ENCODE measurements around the gene CHCHD6. TPM values are rescaled to one million over a fixed set of nuclear protein-coding genes. Genes with fewer than 3 reads are reported as not detected.

CHCHD6 gene
- total RNA-seq, 4 donors from 2014 or later = 7.5 to 21.9 (median 16.3) TPM

DNA sequence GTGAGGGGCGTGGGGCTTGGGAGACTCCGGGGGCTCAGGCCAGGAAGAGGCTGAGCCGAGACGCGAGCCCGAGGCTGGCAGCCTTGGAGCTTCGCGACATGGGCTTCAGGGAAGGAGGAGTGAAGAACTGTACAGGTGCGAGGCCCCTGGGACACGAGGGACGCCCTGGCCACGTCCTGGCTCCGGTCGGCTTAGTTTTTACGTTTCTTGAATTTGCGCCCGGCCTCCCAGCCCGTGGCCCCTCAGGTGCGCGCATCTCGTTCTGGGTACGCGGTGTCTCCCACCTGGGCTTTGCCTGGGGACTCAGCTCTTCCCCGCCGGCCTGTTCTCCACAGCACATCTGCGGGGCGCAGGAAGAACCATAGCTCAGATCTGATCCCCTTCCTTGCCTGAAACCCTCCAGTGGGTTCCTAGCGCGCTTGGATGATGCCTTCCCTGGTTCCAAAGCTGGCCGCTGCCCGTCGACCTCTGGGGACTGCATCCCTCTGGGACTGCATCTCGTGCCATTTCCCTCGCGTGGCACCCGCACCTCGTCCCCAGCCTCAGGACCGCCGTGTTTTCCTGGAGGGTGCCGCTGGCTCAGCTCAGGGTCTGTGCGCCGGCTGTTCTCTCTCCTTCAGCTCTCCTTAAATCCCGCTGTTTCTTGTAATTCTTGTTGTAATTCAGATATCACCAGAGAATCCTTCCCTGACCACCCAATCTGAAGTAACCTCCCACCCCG is 614 bp downstream of the CHCHD6 start:
- H3K4me1 ChIP-seq = peaks cover 9 to 20% (median 10%) of the 10 kb centered on the region in 3 donors
- peak overlapping the region; percentile 69 to 91 (median 87) for H3K4me3 ChIP-seq
- intact Hi-C loops (cut with DNase I) = no loop called here
- WGBS, 2 donors = 13 to 35% methylated on average over 19 to 24 of the region's 44 CpGs
- peak overlapping the region in 3 of 4 donors; percentile 36 to 54 (median 36) for H3K27ac ChIP-seq
- TF ChIP-seq POLR2A (IDR thresholded peaks at IDR 0.05) = no peak
- TF ChIP-seq, protein P1, sequence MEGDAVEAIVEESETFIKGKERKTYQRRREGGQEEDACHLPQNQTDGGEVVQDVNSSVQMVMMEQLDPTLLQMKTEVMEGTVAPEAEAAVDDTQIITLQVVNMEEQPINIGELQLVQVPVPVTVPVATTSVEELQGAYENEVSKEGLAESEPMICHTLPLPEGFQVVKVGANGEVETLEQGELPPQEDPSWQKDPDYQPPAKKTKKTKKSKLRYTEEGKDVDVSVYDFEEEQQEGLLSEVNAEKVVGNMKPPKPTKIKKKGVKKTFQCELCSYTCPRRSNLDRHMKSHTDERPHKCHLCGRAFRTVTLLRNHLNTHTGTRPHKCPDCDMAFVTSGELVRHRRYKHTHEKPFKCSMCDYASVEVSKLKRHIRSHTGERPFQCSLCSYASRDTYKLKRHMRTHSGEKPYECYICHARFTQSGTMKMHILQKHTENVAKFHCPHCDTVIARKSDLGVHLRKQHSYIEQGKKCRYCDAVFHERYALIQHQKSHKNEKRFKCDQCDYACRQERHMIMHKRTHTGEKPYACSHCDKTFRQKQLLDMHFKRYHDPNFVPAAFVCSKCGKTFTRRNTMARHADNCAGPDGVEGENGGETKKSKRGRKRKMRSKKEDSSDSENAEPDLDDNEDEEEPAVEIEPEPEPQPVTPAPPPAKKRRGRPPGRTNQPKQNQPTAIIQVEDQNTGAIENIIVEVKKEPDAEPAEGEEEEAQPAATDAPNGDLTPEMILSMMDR (IDR thresholded peaks at IDR 0.05) = no peak
- peaks cover 0 to 10% (median 0%) of the 10 kb centered on the region in 4 donors for H3K27me3 ChIP-seq
- DNase-seq = no peak
- H3K9me3 ChIP-seq = no peaks in the 10 kb centered on the region
- no peaks in the 10 kb centered on the region for H3K36me3 ChIP-seq

DNA sequence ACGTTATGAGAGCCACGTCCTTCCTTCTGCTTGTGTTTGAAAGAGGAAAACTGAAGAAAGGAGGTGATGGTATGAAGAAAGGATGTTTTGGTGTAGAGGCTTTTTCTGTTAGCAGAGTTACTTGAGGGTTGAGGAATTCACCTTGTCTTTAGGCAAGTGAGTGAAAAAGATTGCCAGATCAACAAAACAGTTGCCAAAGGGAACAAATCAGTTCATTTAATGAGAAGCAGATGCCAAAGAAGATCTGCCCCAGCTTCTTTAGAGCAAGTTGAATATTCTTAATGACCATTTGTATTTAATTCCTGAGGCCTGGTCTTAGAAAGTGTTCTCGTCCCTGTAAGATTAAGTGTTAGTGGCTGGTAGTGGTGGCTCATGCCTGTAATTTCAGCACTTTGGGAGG is 2.6 kb downstream of the CHCHD6 start:
- Histone ChIP-seq H3K27me3 (no peaks in the 10 kb centered on the region), H3K9me3 (no peaks in the 10 kb centered on the region), H3K4me3 (no peak overlapping the region), H3K4me1 (peaks cover 9 to 20% (median 10%) of the 10 kb centered on the region in 3 donors), H3K36me3 (no peaks in the 10 kb centered on the region), H3K27ac (no peak overlapping the region)
- intact Hi-C loops (cut with DNase I) = no loop called here
- WGBS, 2 donors = 71 to 89% methylated on average over 3 of the region's 3 CpGs
- no peak for DNase-seq
- TF ChIP-seq, protein P1 (IDR thresholded peaks at IDR 0.05) = no peak
- no peak for TF ChIP-seq POLR2A (IDR thresholded peaks at IDR 0.05)

DNA sequence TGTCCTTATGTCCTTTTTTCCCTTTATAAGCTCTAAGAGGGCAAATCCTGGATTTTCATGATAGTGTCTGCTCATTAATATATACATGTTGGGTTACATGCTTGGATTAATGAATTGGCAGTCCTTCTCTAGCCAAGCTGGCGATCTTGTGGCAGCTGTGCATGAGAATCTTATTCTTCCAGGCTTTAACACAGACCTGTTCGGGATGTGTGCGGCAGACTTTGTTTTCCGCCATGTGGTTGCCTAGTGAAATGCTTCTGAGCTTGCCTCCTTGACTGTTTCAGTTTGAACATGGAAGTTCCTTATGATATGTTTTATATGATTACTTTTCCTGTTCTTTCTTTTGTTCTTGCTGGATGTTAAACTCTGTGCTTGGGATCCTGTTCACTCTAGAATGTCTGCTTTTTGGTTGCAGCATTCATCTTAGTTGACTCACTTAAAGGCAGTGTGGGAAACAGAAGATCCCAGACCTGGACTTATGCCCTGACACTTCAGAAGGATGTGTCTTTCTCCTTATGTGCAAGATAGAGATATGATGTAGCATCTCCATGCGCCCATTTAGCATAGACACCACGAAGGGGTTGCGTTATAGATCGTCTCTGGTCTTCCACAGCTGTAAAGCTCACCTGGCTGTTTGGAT is 7.2 kb downstream of the CHCHD6 start:
- 97 to 98% methylated on average over 7 of the region's 8 CpGs for WGBS, 2 donors
- Histone ChIP-seq H3K9me3 (no peaks in the 10 kb centered on the region), H3K27ac (no peak overlapping the region), H3K4me3 (no peak overlapping the region), H3K36me3 (no peaks in the 10 kb centered on the region), H3K4me1 (no peaks in the 10 kb centered on the region), H3K27me3 (no peaks in the 10 kb centered on the region)
- TF ChIP-seq, protein P1 (IDR thresholded peaks at IDR 0.05) = no peak
- no peak for TF ChIP-seq POLR2A (IDR thresholded peaks at IDR 0.05)
- intact Hi-C loops (cut with DNase I) = no loop called here
- no peak for DNase-seq

DNA sequence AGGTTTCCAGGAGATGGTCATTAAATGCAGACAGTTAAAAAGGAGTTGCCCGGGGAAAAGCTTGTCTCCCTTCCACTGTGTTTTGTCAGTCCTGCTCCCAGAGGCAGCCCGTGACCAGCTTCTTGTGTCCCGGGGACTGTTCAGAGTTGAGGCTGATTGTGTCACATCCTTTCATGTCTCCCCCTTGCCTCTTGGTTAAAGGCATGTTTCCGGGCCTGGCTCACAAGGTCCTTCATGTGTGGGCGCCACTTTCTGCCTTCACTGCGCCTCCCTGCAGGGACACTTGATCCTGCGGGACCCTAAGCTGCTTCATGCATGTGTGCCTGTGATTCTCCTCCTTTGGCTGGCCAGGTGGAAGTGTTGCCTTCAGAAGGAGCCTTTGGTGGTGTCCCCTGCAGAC is 9.2 kb downstream of the CHCHD6 start:
- Histone ChIP-seq H3K27ac (no peak overlapping the region), H3K27me3 (no peaks in the 10 kb centered on the region), H3K36me3 (no peaks in the 10 kb centered on the region), H3K9me3 (no peaks in the 10 kb centered on the region), H3K4me1 (no peaks in the 10 kb centered on the region), H3K4me3 (no peak overlapping the region)
- WGBS, 2 donors = 84 to 91% methylated on average over 6 to 7 of the region's 7 CpGs
- intact Hi-C loops (cut with DNase I) = no loop called here
- TF ChIP-seq, protein P1 (IDR thresholded peaks at IDR 0.05) = no peak
- TF ChIP-seq POLR2A (IDR thresholded peaks at IDR 0.05) = no peak
- DNase-seq = no peak

DNA sequence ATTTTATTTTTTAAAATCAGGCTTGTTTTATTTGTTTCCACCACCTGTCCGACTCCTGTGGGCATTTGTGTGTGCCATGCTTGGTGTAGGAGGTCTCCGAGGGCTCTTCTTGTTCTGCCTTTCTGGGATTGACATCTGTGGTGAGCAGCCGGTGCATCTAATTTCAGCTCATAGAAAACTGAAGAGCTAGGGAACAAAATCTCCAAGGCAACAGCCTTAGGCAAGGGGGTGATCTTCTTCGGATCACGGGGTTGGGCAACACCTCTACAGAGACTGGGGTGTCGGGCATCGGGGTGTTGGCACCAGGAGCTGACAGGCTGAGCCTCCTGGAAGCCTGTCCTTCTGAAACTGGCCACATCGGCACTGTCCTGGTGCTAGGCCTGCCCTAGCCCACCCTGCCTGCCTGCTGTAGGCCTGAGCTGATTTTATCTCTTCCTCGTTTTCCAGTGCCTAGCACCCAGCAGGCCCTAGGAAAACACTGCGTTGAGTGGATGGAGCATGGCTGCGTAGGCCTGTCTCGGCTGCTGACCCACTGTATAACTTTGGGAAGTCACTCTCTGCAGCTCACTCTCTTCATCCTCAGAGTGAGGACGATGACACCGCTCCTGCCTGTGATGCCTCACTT is 10.3 kb downstream of the CHCHD6 start:
- 80 to 95% methylated on average over 4 to 8 of the region's 14 CpGs for WGBS, 2 donors
- intact Hi-C loops (cut with DNase I) = no loop called here
- H3K4me3 ChIP-seq = no peak overlapping the region
- H3K36me3 ChIP-seq = no peaks in the 10 kb centered on the region
- no peak for TF ChIP-seq POLR2A (IDR thresholded peaks at IDR 0.05)
- TF ChIP-seq, protein P1 (IDR thresholded peaks at IDR 0.05) = no peak
- no peak for DNase-seq
- no peaks in the 10 kb centered on the region for H3K27me3 ChIP-seq
- H3K9me3 ChIP-seq = no peaks in the 10 kb centered on the region
- H3K27ac ChIP-seq = no peak overlapping the region
- H3K4me1 ChIP-seq = no peaks in the 10 kb centered on the region
